ENCODE data around the gene CDON.

GRCh38 chr11:126106594-126107328, 44.1 kb upstream of the CDON start:
- TF ChIP-seq CTCF (IDR thresholded peaks at IDR 0.05) (no peak), HDAC2 (IDR thresholded peaks at IDR 0.05) (no peak), REST (IDR thresholded peaks at IDR 0.05) (no peak), MAZ (IDR thresholded peaks at IDR 0.05; ENCODE audit: borderline replicate concordance, low read depth, low read length) (no peak), CHD4 (IDR thresholded peaks at IDR 0.05; ENCODE audit: borderline replicate concordance) (no peak), KDM5A (IDR thresholded peaks at IDR 0.05) (no peak), TP53 (CRISPR knock-in tag; IDR thresholded peaks at IDR 0.05) (no peak), MYC (IDR thresholded peaks at IDR 0.05; ENCODE audit: borderline replicate concordance, low read length) (no peak), ZNF302 (CRISPR knock-in tag; IDR thresholded peaks at IDR 0.05) (no peak), POLR2A (IDR thresholded peaks at IDR 0.05; ENCODE audit: low read length) (no peak), RFX5 (IDR thresholded peaks at IDR 0.05) (no peak), JUNB (IDR thresholded peaks at IDR 0.05) (no peak), FOXS1 (CRISPR knock-in tag; IDR thresholded peaks at IDR 0.05) (no peak)
- TF ChIP-seq, protein P1, sequence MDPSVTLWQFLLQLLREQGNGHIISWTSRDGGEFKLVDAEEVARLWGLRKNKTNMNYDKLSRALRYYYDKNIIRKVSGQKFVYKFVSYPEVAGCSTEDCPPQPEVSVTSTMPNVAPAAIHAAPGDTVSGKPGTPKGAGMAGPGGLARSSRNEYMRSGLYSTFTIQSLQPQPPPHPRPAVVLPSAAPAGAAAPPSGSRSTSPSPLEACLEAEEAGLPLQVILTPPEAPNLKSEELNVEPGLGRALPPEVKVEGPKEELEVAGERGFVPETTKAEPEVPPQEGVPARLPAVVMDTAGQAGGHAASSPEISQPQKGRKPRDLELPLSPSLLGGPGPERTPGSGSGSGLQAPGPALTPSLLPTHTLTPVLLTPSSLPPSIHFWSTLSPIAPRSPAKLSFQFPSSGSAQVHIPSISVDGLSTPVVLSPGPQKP (IDR thresholded peaks at IDR 0.05; ENCODE audit: low read depth, low read length): no peak
